ENCODE measurements around the gene RAE1.

Gene RAE1

GRCh38 chr20:57388953-57389694 is 38.1 kb downstream of the RAE1 start:
- peak; percentile 60 for DNase-seq (ENCODE audit: low spot score)

GRCh38 chr20:57389695-57390603 is 38.9 kb downstream of the RAE1 start:
- no peak for DNase-seq (ENCODE audit: low spot score)

GRCh38 chr20:57390604-57391438 is 39.8 kb downstream of the RAE1 start, which contains the start of gene RBM38:
Gene RBM38, plus strand, starts transcription at chr20:57391396. Its CDS starts 186 bp downstream, at chr20:57391582.
- DNase-seq (ENCODE audit: low spot score): peak; percentile 87

- DNase-seq (ENCODE audit: low spot score): no peak
Observed at GRCh38 chr20:57391439-57392301, 40.6 kb downstream of the RAE1 start.

GRCh38 chr20:57392512-57393271 is 41.6 kb downstream of the RAE1 start:
- DNase-seq (ENCODE audit: low spot score): no peak

GRCh38 chr20:57393321-57394120 is 42.5 kb downstream of the RAE1 start:
- DNase-seq (ENCODE audit: low spot score): no peak

GRCh38 chr20:57394121-57395082 is 43.3 kb downstream of the RAE1 start:
- no peak for DNase-seq (ENCODE audit: low spot score)

- DNase-seq (ENCODE audit: low spot score): no peak
Observed at GRCh38 chr20:57395111-57395966, 44.3 kb downstream of the RAE1 start.

- DNase-seq (ENCODE audit: low spot score): no peak
Observed at GRCh38 chr20:57396212-57396983, 45.3 kb downstream of the RAE1 start.

GRCh38 chr20:57396984-57397692 is 46.1 kb downstream of the RAE1 start:
- DNase-seq (ENCODE audit: low spot score): no peak

- no peak for DNase-seq (ENCODE audit: low spot score)
Observed at GRCh38 chr20:57397693-57398108, 46.6 kb downstream of the RAE1 start.

GRCh38 chr20:57398231-57398821 is 47.3 kb downstream of the RAE1 start:
- no peak for DNase-seq (ENCODE audit: low spot score)

- DNase-seq (ENCODE audit: low spot score): no peak
Observed at GRCh38 chr20:57398901-57399535, 48.0 kb downstream of the RAE1 start.

- DNase-seq (ENCODE audit: low spot score): peak; percentile 63
Observed at GRCh38 chr20:57399587-57400155, 48.6 kb downstream of the RAE1 start.
